Breast epithelium (tissue), 4 donors: Measurements from ENCODE around the gene ADGRA1. TPM values are rescaled to one million over a fixed set of nuclear protein-coding genes. Genes with fewer than 3 reads are reported as not detected.

Source experiments
- DNase-seq, 2 donors: peaks; one replicate each; pipeline ENCODE4 v3.0.0-alpha.2; 2019; ENCODE audit warnings: low spot score in 2 of 2
- H3K27ac ChIP-seq, 2 donors: fragments of 200-600 bp; sonication (generic) in 1 of 2; one replicate each; pipeline ENCODE4 v1.5.1; 2016 to 2019; ENCODE audit warnings: mild to moderate bottlenecking in 1 of 2
- H3K27me3 ChIP-seq, 2 donors: fragments of 200-600 bp; sonication (generic) in 1 of 2; one replicate each; pipeline versions ENCODE4 v1.5.1 to v1.6.0; 2017 to 2019; ENCODE audit warnings: control low read depth in 1 of 2, mild to moderate bottlenecking in 1 of 2
- H3K36me3 ChIP-seq: fragments of 200-600 bp; one replicate; pipeline ENCODE4 v1.5.1; 2019
- H3K4me1 ChIP-seq, 2 donors: fragments of 200-600 bp; sonication (generic); one replicate each; pipeline ENCODE4 v1.5.1; 2016 to 2019; ENCODE audit warnings: control low read depth in 1 of 2
- H3K4me3 ChIP-seq, 3 donors: fragments of 200-600 bp; sonication (generic); 1 replicate in 2 of 3; 2 replicates in 1 of 3; pipeline ENCODE4 v1.5.1; 2016 to 2019; ENCODE audit warnings: mild to moderate bottlenecking in 3 of 3, moderate library complexity in 2 of 3
- H3K9me3 ChIP-seq, 2 donors: fragments of 200-600 bp; sonication (generic) in 1 of 2; one replicate each; pipeline ENCODE4 v1.5.1; 2016 to 2019; ENCODE audit warnings: control low read depth in 1 of 2
- CTCF ChIP-seq, 3 donors: fragments of 450-650 bp; IDR thresholded peaks; one replicate each; pipeline ENCODE4 v1.5.1; 2016 to 2017; ENCODE audit warnings: antibody characterized with exemption in 3 of 3, mild to moderate bottlenecking in 3 of 3, moderate library complexity in 3 of 3
- POLR2A ChIP-seq: fragments of 450-650 bp; IDR thresholded peaks from one replicate; pipeline ENCODE4 v1.6.1; 2016; ENCODE audit warnings: antibody characterized with exemption, mild to moderate bottlenecking, moderate library complexity
- POLR2AphosphoS5 ChIP-seq, 3 donors: sonication (generic); formaldehyde crosslinking; IDR thresholded peaks; one replicate each; pipeline ENCODE4 v1.6.1; 2017; ENCODE audit warnings: antibody characterized with exemption in 3 of 3
- intact Hi-C: fragments of 100-400 bp; cut with DNase I; formaldehyde crosslinking; loops from one replicate; pipeline ENCODE4 v1.15.1; 2023; ENCODE audit warnings: low total_unique reads
- total RNA-seq, 3 donors: library from RNA; depleted of rRNA; stranded (reverse); fragments of >200 nt; gene quantifications; one replicate each; pipeline ENCODE4 v1.1.0, GENCODE V29; 2016

Gene ADGRA1
- total RNA-seq, 3 donors from 2014 or later = 0.33 TPM; not detected in 2

- no peaks in the 10 kb centered on the region for H3K36me3 ChIP-seq
- no peak overlapping the region for H3K4me3 ChIP-seq
- DNase-seq = peak in 1 of 2 donors; percentile 25
- H3K4me1 ChIP-seq = peaks cover 4 to 16% of the 10 kb centered on the region in 2 donors
- TF ChIP-seq CTCF (IDR thresholded peaks at IDR 0.05) (no peak), POLR2A (no peak), POLR2AphosphoS5 (IDR thresholded peaks at IDR 0.05) (no peak)
- intact Hi-C loops = no loop called here
- no peaks in the 10 kb centered on the region for H3K9me3 ChIP-seq
- no peak overlapping the region for H3K27ac ChIP-seq
- H3K27me3 ChIP-seq = peaks cover 5 to 31% of the 10 kb centered on the region in 2 donors
These were observed 77.3 kb downstream of the ADGRA1 start for GRCh38 chr10:133164816-133165555.

DNA sequence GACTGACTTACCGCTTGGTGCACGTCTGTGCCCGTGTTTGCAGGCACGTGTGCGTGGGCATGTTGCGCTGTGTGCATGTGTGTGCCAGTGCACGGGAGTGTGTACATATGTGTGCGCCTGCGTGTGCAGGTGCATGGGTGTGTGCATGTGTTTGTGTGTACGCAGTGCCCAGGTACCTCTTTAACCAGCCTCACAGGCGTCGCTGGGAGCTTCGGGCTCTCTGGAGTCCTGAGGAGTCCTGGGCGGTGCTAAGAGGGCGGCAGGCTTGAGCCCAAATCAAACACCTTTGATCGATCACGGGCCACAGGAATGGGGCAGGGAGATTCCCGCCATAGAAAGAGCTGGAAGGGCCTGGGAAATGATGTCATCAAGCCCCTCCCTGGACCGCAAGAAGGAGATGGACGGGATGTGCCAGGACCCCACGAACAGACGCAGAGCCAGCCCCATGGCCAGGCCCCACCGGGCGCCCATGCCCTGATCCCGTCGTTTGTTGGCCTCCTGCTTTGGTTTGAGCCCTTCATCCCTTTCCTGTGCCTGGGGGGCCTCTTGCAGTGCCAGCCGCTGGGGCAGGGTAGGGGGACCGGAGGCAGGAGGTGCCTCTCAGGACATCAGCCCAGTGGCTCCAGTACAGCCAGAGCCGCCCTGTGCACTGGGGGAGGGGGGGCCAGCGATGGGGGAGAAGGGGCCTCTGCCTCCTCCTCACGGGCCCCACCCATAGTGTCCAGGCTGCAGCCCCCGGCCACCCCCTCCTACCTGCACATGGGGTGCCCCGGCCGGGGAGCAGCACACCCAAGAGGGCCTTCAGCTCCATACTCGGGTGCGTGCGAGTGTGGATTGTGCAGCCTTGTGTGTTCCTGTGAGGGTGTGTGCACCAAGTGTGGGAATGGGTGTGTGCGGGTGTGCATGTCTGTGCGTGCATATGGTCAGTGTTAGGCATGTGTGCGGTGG, 78.1 kb downstream of the ADGRA1 start:
- Histone ChIP-seq H3K4me1 (peaks cover 4 to 16% of the 10 kb centered on the region in 2 donors), H3K36me3 (no peaks in the 10 kb centered on the region), H3K9me3 (no peaks in the 10 kb centered on the region), H3K4me3 (no peak overlapping the region), H3K27me3 (peaks cover 5 to 26% of the 10 kb centered on the region in 2 donors), H3K27ac (no peak overlapping the region)
- intact Hi-C loops = no loop called here
- peak in 1 of 2 donors; percentile 48 for DNase-seq
- TF ChIP-seq POLR2A (no peak), POLR2AphosphoS5 (IDR thresholded peaks at IDR 0.05) (no peak), CTCF (IDR thresholded peaks at IDR 0.05) (no peak)

GRCh38 chr10:133166504-133166827, 78.7 kb downstream of the ADGRA1 start:
- Histone ChIP-seq H3K27me3 (peaks cover 0 to 19% of the 10 kb centered on the region in 2 donors), H3K27ac (no peak overlapping the region), H3K9me3 (no peaks in the 10 kb centered on the region), H3K36me3 (no peaks in the 10 kb centered on the region), H3K4me1 (peaks cover 0 to 12% of the 10 kb centered on the region in 2 donors), H3K4me3 (no peak overlapping the region)
- no peak for TF ChIP-seq POLR2AphosphoS5 (IDR thresholded peaks at IDR 0.05)
- no peak for TF ChIP-seq CTCF (IDR thresholded peaks at IDR 0.05)
- no peak for TF ChIP-seq POLR2A
- intact Hi-C loops = no loop called here
- DNase-seq = peak in 1 of 2 donors; percentile 7

DNA sequence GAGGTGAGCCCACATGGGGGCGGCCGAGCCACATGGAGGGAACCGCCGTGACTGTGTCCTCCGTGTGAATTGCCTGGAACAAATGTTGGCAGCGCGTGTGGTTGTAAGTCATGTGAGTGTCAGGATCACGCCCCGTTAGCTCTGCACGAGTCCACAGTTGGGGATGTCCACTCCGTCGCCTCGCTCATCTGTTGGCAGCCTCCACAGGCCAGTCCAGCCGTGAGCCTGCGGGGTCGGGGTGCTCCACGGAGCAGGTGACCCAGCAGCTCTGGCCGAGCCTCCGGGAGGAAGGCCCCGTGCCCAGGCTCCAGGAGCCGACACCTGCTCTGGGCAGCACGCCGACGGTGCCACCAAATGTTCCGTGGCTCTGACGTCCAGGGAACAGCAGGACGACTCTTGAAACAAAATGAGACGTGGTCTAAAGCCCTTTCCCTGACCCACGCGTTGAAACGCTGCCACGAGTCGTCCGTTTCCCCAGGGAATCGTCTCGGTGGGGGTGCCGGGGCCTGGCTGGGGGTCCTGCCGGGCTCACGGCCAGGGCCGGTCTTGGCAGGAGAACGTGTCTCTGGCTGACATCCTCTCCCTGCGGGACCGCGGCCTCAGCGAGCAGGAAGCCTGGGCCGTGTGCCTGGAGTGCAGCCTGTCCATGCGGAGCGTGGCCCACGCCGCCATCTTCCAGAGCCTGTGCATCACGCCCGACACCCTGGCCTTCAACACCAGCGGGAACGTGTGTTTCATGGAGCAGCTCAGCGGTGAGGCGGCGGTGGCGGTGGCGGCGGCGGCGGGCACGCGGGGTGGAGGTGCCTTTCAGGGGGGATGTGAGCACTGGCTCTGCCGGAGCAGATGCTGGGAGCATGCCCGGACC, 79.3 kb downstream of the ADGRA1 start:
- no peak for TF ChIP-seq POLR2AphosphoS5 (IDR thresholded peaks at IDR 0.05)
- no peak for TF ChIP-seq POLR2A
- TF ChIP-seq CTCF (IDR thresholded peaks at IDR 0.05) = no peak
- H3K27me3 ChIP-seq = peaks cover 0 to 16% of the 10 kb centered on the region in 2 donors
- no peak overlapping the region for H3K27ac ChIP-seq
- no peaks in the 10 kb centered on the region for H3K36me3 ChIP-seq
- no peak overlapping the region for H3K4me3 ChIP-seq
- intact Hi-C loops = no loop called here
- H3K9me3 ChIP-seq = no peaks in the 10 kb centered on the region
- DNase-seq = peak in 1 of 2 donors; percentile 49
- peaks cover 0 to 6% of the 10 kb centered on the region in 2 donors for H3K4me1 ChIP-seq
